ENCODE results near the gene SNN.

The SNN gene

GRCh38 chr16:11633113-11633512, 35.1 kb upstream of the SNN start:
- no peak for DNase-seq (ENCODE audit: insufficient read length, low spot score)
- FAIRE-seq = no peak
- TF ChIP-seq POU2F2 (IDR thresholded peaks at IDR 0.05; ENCODE audit: low read depth, low read length) (no peak), PAX5 (IDR thresholded peaks at IDR 0.05; ENCODE audit: insufficient read depth, low read length, severe bottlenecking) (no peak), TAF1 (IDR thresholded peaks at IDR 0.05; ENCODE audit: low read depth, low read length) (no peak), POLR2AphosphoS5 (IDR thresholded peaks at IDR 0.05; ENCODE audit: low read depth, low read length) (no peak), SPI1 (IDR thresholded peaks at IDR 0.05; ENCODE audit: low read depth, low read length) (no peak), POLR2A (IDR thresholded peaks at IDR 0.05; ENCODE audit: low read depth, low read length) (no peak)

GRCh38 chr16:11634312-11634711, 33.9 kb upstream of the SNN start:
- TF ChIP-seq PAX5 (IDR thresholded peaks at IDR 0.05; ENCODE audit: insufficient read depth, low read length, severe bottlenecking) (no peak), SPI1 (IDR thresholded peaks at IDR 0.05; ENCODE audit: low read depth, low read length) (no peak), TAF1 (IDR thresholded peaks at IDR 0.05; ENCODE audit: low read depth, low read length) (no peak), POU2F2 (IDR thresholded peaks at IDR 0.05; ENCODE audit: low read depth, low read length) (no peak), POLR2AphosphoS5 (IDR thresholded peaks at IDR 0.05; ENCODE audit: low read depth, low read length) (no peak), POLR2A (IDR thresholded peaks at IDR 0.05; ENCODE audit: low read depth, low read length) (no peak)
- DNase-seq (ENCODE audit: insufficient read length, low spot score) = no peak
- no peak for FAIRE-seq

- no peak for TF ChIP-seq POLR2A (IDR thresholded peaks at IDR 0.05; ENCODE audit: low read depth, low read length)
- FAIRE-seq (no peak), DNase-seq (ENCODE audit: insufficient read length, low spot score) (no peak)
Measured at GRCh38 chr16:11635113-11635652, 33.1 kb upstream of the SNN start.

GRCh38 chr16:11635679-11636171, 32.5 kb upstream of the SNN start:
- no peak for TF ChIP-seq POLR2AphosphoS5 (IDR thresholded peaks at IDR 0.05; ENCODE audit: low read depth, low read length)
- TF ChIP-seq POLR2A (IDR thresholded peaks at IDR 0.05; ENCODE audit: low read depth, low read length) = no peak
- no peak for TF ChIP-seq SPI1 (IDR thresholded peaks at IDR 0.05; ENCODE audit: low read depth, low read length)
- no peak for TF ChIP-seq PAX5 (IDR thresholded peaks at IDR 0.05; ENCODE audit: insufficient read depth, low read length, severe bottlenecking)
- no peak for TF ChIP-seq POU2F2 (IDR thresholded peaks at IDR 0.05; ENCODE audit: low read depth, low read length)
- no peak for TF ChIP-seq TAF1 (IDR thresholded peaks at IDR 0.05; ENCODE audit: low read depth, low read length)
- FAIRE-seq (no peak), DNase-seq (ENCODE audit: insufficient read length, low spot score) (no peak)

GRCh38 chr16:11636172-11636721, 32.0 kb upstream of the SNN start:
- no peak for FAIRE-seq
- TF ChIP-seq POLR2A (IDR thresholded peaks at IDR 0.05; ENCODE audit: low read depth, low read length) = no peak
- TF ChIP-seq TAF1 (IDR thresholded peaks at IDR 0.05; ENCODE audit: low read depth, low read length) = no peak
- TF ChIP-seq SPI1 (IDR thresholded peaks at IDR 0.05; ENCODE audit: low read depth, low read length) = no peak
- no peak for TF ChIP-seq POLR2AphosphoS5 (IDR thresholded peaks at IDR 0.05; ENCODE audit: low read depth, low read length)
- no peak for TF ChIP-seq POU2F2 (IDR thresholded peaks at IDR 0.05; ENCODE audit: low read depth, low read length)
- TF ChIP-seq PAX5 (IDR thresholded peaks at IDR 0.05; ENCODE audit: insufficient read depth, low read length, severe bottlenecking) = no peak
- no peak for DNase-seq (ENCODE audit: insufficient read length, low spot score)

GRCh38 chr16:11637320-11637719, 30.9 kb upstream of the SNN start:
- DNase-seq (ENCODE audit: insufficient read length, low spot score) (no peak), FAIRE-seq (no peak)
- TF ChIP-seq SPI1 (IDR thresholded peaks at IDR 0.05; ENCODE audit: low read depth, low read length) = no peak
- no peak for TF ChIP-seq POU2F2 (IDR thresholded peaks at IDR 0.05; ENCODE audit: low read depth, low read length)
- no peak for TF ChIP-seq POLR2AphosphoS5 (IDR thresholded peaks at IDR 0.05; ENCODE audit: low read depth, low read length)
- no peak for TF ChIP-seq POLR2A (IDR thresholded peaks at IDR 0.05; ENCODE audit: low read depth, low read length)
- no peak for TF ChIP-seq PAX5 (IDR thresholded peaks at IDR 0.05; ENCODE audit: insufficient read depth, low read length, severe bottlenecking)
- no peak for TF ChIP-seq TAF1 (IDR thresholded peaks at IDR 0.05; ENCODE audit: low read depth, low read length)

GRCh38 chr16:11638140-11638539, 30.1 kb upstream of the SNN start:
- no peak for FAIRE-seq

GRCh38 chr16:11639008-11639562, 29.2 kb upstream of the SNN start:
- FAIRE-seq (no peak), DNase-seq (ENCODE audit: insufficient read length, low spot score) (no peak)
- TF ChIP-seq TAF1 (IDR thresholded peaks at IDR 0.05; ENCODE audit: low read depth, low read length) = no peak
- TF ChIP-seq SPI1 (IDR thresholded peaks at IDR 0.05; ENCODE audit: low read depth, low read length) = no peak
- no peak for TF ChIP-seq POU2F2 (IDR thresholded peaks at IDR 0.05; ENCODE audit: low read depth, low read length)

More at GRCh38 chr16:11638140-11638539, 30.1 kb upstream of the SNN start:
- no peak for TF ChIP-seq POLR2AphosphoS5 (IDR thresholded peaks at IDR 0.05; ENCODE audit: low read depth, low read length)
- TF ChIP-seq POLR2A (IDR thresholded peaks at IDR 0.05; ENCODE audit: low read depth, low read length) = no peak
- TF ChIP-seq POU2F2 (IDR thresholded peaks at IDR 0.05; ENCODE audit: low read depth, low read length) = no peak
- no peak for DNase-seq (ENCODE audit: insufficient read length, low spot score)

GRCh38 chr16:11639925-11640899, 28.0 kb upstream of the SNN start:
- no peak for FAIRE-seq

More at GRCh38 chr16:11639925-11640899, 28.0 kb upstream of the SNN start:
- DNase-seq (ENCODE audit: insufficient read length, low spot score) = no peak
- no peak for TF ChIP-seq POLR2A (IDR thresholded peaks at IDR 0.05; ENCODE audit: low read depth, low read length)
- TF ChIP-seq POLR2AphosphoS5 (IDR thresholded peaks at IDR 0.05; ENCODE audit: low read depth, low read length) = no peak
- no peak for TF ChIP-seq TAF1 (IDR thresholded peaks at IDR 0.05; ENCODE audit: low read depth, low read length)
- no peak for TF ChIP-seq SPI1 (IDR thresholded peaks at IDR 0.05; ENCODE audit: low read depth, low read length)
- no peak for TF ChIP-seq POU2F2 (IDR thresholded peaks at IDR 0.05; ENCODE audit: low read depth, low read length)
- no peak for TF ChIP-seq PAX5 (IDR thresholded peaks at IDR 0.05; ENCODE audit: insufficient read depth, low read length, severe bottlenecking)
